ENCODE results near the gene RERE.

Gene RERE

DNA sequence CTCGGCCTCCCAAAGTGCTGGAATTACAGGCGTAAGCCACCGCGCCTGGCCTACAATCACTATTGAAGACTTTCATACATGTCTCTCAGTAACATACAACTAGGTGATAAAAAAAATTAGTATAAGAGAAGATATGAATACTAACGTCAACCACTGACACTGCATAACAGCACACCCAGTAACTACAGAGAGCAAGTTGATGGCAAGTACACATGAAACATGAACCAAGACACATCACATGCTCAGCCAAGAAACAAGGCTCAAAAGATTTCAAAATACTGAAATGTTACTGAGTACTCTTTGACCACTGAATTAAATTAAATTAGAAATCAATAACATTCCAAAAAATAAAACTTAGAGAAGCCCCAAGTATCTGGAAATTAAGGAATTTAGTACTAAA, 331.4 kb downstream of the RERE start:
- DNase-seq = no peak

DNA sequence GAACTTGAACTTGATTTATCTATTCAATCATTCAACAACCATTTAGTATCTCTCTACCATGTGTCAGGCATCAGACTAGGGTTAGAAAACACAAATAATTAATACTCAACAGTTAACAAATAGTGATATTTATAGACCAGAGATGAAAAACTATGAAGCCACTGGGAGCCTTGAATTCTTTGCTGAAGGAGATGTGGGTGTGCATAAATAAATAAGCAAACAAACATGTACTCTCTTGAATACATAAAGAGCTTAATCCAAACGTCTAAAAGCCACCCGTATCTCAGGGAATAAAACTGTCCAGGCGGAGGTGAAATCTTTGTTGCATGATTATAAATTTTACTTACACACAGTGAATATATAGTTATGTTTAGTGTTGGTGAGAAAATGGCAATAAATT, 333.9 kb downstream of the RERE start:
- DNase-seq = no peak

DNA sequence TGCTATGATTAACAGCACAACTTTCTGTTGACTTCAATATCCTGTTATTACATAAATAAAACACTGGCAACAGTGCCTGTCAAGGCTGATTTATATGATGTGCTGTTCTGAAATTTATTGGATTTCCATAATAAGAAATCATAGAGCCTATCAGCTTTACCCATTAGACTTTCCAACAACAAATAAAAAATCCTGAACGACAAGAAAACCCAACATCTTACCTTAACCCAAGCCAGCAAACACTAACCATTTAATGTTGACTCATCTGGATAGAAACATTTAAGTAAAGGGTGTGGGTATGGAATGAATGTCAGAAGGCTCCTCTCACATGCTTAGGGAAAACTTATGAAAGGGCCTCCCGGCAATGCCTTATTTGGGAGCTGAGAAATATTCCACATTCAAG, 334.5 kb downstream of the RERE start:
- DNase-seq = no peak

DNA sequence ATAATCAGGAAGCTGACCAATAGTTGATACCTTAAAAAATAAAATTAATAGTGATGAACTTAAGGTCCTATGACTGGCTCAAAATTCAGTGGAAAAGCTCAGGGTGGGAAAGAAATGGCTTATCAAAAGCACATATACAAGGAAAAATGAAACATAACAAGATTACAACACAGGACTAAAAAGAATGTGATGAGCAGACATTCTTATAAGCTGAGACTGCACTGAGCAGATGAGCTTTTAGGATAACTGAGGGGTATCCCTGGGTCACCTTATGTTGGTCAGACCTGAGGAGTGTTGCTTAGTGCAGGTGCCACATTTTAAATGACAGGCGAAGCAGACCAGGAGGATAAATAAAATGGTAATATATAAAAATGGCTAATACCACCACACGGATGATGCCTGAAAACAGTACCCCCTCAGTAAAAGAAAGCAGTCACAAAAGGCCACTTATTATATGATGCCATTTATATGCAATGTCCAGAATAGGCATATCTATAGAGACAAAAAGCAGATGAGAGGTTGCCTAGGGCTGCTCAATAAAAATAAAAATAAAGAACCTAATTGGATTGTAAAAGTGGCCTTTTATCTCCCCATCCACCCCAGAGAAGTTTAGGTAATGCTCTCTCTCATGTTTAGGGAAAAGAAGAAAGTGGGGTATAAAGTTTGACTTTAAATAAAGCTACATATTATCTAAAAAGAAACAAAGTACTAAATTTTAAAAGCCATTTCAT, 335.6 kb downstream of the RERE start:
- no peak for DNase-seq

DNA sequence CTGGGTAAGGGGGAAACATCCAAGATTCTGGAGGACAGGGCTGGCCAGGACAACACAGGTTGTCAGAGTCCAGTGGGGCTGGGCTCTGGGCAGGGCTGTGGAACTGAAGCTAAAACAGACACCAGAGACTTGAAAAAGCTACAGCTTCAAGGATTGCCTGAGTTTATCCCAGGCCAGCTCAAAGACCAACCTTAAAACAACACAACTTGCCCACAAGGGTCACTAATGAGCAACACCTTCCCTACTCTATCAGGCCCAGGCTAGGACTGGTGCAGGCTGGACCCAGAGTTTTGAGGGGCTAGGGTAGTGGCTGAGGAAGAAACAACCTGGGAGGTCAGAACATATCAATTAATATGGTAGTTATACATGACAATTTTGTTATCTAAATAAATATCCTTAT, 338.9 kb downstream of the RERE start:
- DNase-seq = no peak

DNA sequence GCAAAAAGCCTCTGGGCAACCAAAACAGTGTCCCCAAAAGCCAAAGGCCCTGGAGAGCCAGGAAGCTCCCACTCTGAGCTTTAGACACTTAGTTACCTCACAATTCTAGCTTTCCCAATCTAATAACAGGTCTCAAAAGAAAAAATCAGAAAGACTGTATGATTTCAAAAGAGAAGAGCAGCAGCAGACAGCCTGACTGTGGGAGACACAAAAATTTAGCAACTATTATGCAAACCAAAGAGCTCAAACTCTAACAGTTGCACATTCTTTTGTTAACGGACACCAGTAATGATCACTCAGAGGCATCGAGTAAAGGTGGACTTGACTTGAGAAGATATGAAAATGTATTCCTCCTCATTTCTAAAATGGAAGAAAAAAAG, 339.5 kb downstream of the RERE start:
- no peak for DNase-seq

DNA sequence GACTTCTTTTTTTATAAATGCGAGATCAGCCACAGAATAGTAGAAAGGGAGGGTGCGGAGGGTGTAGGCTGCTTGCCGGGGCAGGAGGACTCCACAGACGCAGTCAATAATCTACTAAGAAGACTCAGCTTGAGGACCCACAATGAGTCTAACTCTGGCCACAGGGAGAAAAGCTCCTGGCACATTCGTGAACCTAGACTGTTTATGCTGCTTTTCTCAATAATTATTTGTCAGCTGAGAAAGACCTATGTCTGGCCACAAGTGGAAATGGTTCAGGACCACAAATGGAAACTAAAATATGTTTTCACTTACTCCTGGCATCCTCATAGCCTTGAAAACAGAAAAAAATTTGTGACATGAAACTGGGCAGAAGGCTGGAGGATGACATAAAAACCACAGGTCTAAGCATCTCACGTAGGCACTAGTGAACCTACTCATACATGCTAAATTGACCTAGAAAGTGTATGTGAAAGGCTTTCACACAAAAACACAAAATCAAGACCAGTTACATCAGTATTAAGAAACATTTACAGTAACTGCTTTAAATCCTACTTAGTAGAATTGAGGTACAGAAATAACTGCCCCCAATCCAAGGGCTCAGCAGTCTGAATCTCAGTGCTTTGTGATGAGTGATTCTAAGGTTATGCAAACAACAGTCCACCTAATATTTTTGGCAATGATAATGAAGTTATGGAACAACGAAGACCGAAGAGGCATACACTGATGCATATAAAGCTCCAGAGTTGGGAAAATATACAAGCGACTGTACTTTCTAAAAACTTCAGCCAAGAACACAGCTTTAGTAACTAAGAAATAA, 340.1 kb downstream of the RERE start:
- DNase-seq = no peak

DNA sequence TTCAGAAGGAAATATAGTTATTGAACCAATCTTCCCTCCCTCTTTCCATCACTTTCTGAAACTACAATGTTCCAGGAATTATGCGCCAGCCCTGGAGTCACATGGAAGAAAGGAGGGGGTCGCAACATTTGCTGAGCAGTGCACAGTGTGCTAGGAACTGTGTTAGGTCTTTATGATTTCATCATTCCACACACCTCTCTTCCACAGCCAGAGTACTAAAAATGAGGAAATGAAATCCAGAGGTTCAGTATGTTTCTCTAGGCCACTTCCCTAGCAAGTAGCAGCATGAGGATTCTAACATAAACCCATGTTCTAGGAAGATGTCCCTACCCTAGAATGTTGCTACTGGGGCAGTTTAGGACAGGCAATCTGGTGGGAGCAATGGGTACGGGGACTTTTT, 341.4 kb downstream of the RERE start:
- no peak for DNase-seq

DNA sequence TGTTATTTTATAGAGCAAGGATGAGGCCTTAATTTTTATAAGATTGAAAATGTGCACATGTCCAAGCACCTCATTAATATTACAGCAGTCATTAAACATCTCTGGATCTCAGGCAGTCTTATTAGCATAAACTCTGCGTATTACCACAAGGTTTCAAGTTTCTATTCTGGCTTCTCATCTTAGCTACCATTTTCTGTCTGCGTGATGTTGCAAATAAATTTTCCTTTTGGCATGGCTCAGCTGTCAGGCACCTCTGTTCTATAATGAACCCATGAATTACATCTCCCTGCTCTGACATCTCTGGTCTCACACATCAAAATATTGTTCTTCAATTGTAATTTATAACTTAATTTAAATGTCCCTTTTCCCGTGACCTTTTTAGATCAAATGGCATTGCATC, 343.1 kb downstream of the RERE start:
- no peak for DNase-seq

DNA sequence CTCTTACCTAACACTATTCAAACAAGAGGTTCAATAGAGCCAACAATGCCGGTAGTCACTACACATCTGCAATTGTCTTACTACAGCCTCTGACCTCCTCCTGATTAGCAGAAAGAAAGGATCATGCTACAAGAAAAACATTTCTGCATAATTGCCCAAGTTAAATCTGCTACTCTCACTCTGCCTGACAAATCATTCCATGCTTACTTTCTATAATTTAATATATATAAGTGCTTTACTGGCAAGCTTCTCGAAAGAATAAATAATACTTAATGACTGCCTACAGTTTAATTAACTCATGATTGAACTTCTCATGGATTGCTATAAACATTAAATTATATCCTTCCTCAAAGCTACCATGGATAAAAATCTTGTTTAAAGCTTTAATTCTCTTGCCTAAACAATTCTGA, 343.5 kb downstream of the RERE start:
- DNase-seq = no peak

DNA sequence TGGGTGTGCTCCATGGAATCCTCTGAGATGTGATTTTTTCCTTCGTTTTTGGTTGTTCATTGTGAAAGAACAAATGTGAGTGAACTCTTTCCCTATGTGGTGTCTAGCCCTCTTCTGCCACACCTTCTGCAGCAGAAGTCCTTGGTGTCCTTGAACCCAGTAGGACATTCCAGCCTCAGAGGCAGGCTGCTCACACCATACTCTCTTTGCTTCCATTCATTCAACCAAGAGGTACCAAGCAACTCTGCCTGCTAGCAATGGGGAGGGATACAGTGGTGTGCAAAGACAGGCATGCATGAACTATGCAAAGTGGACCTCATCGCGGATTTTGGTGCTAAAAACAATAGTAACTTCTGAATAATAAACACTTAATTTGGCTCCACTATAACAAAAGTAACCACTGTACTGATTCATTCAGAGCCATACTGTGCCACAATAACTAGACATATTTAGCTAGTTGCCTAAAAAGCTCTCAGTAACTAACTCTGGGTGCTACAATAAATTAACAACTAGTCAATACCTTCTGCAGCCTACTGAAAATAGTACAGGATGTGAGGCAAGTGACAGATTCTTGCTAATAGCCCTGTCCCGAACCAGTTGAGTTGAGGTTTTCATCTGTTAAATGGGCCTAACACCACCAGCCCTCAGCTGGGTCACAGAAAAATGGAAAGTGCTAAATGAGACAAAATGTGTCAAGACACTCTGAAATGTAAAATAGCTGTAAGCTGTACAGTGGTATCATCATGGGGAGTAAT, 344.1 kb downstream of the RERE start:
- DNase-seq = no peak

DNA sequence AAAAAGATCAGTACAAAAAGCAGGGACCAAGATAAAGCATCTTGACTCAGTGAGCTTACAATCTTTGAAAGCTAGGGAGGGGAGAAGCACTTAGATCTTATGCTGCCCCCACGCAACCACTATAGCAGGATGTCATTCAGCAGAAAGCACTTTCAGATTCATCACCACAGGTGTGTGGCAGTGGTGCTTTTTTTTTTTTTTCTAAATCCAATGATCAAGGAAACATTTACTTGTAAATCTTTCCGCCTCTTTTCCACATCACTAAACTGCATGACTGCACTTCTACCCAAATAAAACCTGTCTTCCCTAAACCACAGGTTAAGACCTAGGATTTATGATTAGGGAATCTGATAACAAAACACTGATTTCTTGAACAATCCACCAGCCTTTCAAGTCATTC, 344.8 kb downstream of the RERE start:
- no peak for DNase-seq

DNA sequence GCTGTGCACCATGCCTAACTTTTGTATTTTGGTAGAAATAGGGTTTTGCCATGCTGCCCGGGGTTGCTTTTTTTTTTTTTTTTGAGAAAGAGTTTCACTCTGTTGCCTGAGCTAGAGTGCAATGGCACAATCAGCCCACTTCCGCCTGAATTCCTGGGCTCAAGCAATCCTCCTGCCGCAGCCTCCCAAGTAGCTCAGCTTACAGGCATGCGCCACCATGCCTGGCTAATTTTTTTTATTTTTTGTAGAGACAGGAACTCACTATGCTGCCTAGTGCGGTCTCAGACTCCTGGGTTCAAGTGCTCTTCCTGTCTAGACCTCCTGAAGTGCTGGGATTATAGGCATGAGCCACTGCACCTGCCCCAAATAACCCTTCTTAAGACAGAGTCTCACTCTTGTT, 346.0 kb downstream of the RERE start:
- no peak for DNase-seq

DNA sequence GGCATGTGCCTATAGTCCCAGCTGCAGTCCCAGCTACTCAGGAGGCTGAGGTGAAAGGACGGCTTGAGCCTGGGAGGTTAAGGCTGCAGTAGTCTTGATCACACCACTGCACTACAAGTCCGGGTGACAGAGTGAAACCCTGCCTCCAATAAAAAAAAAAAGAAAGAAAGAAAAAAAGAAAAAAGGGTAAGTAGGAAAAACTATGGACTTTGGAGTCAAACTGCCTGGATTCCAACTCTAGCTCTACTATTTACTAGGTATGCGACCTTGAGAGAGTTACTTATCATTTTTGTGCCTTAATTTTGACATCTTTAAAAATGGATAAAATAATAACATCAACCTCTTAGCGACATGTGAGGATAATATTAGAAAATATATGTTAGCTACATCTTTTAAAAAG, 348.7 kb downstream of the RERE start:
- no peak for DNase-seq

DNA sequence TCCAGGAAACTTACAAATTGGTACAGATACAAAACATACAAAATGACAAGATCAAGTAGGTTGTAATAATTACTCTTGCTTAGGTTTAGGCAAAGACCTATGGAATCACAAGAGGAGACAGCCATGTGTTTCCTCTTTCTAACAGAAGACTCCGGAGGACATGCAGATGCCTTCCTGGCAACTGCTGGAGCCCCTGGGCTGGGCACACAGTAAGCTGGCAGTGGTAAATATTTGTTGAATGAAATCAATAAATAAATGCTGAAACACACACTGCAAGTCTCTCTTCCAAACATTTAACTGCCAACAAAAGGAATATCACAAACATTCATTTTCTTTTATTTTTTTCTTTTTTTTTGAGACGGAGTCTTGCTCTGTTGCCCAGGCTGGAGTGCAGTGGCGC, 350.1 kb downstream of the RERE start:
- no peak for DNase-seq

DNA sequence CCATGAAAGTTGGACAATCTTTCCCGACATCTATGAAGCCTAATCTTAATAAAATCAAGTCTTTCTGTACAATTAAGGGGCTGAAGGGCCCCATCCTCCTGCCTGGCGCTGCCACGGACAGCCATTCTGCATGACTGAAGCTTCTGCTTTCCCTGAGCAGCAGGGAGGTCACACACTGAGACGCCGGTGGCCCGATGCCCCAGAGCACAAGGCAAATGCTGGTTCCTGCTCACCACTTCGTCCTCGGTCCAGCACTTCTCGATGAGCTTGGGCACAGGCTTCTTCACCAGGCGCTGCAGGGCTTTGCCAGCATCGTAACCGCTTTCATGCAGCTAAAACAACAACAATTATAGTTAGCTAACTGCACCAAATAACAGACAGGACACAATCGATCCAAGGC, 351.7 kb downstream of the RERE start:
- peak in 11 of 58 donors; percentile 12 to 38 (median 26) for DNase-seq

DNA sequence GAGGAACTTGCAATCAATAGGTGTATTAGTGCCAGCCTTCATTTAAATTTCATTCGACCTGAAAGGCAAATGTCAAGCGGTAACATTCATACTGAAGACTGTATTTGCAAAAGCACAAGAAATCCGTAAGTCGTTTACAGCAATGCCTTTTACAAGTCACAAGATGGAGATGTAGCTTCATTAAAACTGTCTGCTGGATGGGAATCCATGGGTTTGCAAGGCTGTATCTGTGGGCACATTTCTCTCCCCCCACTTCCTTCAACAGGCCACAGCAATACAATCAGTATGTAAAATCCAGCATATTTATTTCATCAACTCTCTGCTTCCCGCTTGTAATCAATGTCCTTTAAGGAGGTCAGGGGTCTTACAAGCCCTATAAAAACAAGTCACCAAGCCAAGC, 352.4 kb downstream of the RERE start:
- DNase-seq = peak in 3 of 58 donors; percentile 17 to 58 (median 18)

DNA sequence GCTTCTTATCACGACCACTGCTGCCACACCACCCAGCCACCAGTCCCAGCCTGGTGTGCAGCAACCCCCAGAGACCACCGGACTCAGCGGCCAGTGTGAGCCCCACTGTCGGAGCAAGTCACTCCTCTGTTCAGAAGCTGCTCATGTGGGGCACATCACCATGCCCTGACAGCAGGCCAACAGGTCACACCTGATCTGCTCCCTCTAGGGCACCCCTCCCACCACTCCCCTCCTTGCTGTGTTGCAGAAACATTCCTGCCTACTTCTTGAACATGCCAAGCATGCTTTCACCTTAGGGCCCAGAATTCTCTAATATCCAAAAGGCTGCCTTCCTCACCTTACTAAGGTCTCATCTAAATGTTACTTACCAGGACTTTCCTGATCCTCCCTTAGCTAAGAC, 353.1 kb downstream of the RERE start:
- no peak for DNase-seq

DNA sequence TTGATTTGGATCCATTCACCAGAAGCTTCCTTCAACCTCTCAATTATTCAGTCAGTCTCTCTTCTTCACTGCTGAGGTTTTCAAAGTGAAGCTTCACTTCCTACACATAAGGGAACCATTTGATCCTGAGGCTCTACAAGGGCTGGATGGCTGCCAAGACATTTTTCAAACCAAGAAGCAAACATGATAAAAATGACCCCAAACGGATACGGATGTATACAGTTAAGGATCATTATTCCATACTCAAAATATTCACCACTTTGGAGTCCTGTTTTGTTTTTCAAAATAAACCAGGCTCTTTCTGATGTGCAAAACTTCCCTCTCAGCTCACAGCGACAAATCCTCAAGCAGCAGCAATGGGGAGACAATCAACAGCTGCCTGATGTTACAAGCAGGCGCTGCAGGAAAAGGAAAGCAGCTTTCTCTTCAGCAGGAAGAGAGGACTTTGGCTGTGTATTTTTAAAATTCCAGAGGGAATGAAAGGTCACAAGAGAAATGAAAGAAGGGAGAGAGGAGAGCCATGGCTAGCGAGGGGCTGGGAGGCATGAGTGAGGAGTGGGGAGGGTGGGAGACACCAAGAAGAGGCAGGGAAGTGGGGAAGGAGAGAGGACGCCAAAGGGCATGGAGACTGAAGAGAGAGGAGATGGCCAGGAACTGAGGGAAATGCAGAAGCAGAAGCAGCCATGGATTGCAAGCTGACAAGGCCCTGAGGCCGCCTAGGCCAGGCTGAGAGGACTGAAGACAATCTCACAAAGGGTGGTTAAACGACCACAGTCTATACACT, 354.1 kb downstream of the RERE start:
- DNase-seq = peak in 7 of 58 donors; percentile 9 to 48 (median 28)

DNA sequence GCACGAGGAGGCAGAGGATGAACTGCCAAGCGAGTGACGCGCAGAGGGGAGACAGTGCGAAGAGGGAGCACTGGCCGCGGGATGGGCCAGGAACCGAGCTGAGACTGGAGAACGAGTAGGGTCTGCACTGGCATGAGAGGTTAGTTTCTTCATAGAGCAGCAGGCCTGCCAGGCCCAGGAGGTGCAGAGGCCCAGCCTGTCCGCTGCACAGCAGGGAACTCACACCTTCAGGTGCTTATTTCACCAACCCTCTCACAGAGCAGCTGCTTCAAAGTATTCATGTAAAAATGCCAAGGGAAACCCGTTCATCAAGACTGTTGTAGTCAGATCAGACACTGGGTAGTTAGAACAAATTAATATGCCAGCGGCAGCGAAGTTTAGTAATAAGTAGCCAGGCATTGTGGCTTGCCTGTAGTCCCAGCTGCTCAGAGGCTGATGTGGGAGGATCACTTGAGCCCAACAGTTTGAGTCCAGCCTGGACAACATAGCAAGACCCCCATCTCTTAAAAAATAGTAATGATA, 355.0 kb downstream of the RERE start:
- DNase-seq = no peak

All from anterior cingulate cortex (tissue), 58 donors.